KBM-7 (cell line): ENCODE data around the gene FAM180B.

Experiments
- DNase-seq: peaks from one replicate; pipeline ENCODE4 v3.0.0-alpha.2; 2015
- in situ Hi-C: fragments of 300-500 bp; cut with MboI; formaldehyde crosslinking; loops from 2 replicates; pipeline ENCODE4 v1.14.3; 2020; ENCODE audit warnings: low sequenced_read_pairs, low pct_unique_long_range_greater_than_20kb, mixed read lengths

Gene FAM180B

GRCh38 chr11:47591764-47592163, 5.3 kb downstream of the FAM180B start:
- DNase-seq = peak; percentile 99
- in situ Hi-C loops = no loop called here

- in situ Hi-C loops = no loop called here
- no peak for DNase-seq
Observed at GRCh38 chr11:47592251-47592650, 5.8 kb downstream of the FAM180B start.

- in situ Hi-C loops = no loop called here
- no peak for DNase-seq
Observed at GRCh38 chr11:47592970-47593369, 6.5 kb downstream of the FAM180B start.

GRCh38 chr11:47593492-47593933, 7.0 kb downstream of the FAM180B start:
- DNase-seq = no peak
- in situ Hi-C loops = no loop called here

GRCh38 chr11:47593934-47594855, 7.7 kb downstream of the FAM180B start, which contains the start of gene C1QTNF4:
Gene C1QTNF4 (minus strand): TSS chr11:47594411. CDS start chr11:47590810, 3,601 bp downstream.
- DNase-seq = no peak
- in situ Hi-C loops = no loop called here

GRCh38 chr11:47595029-47595428, 8.6 kb downstream of the FAM180B start:
- in situ Hi-C loops = no loop called here
- no peak for DNase-seq

- no peak for DNase-seq
- in situ Hi-C loops = no loop called here
Observed at GRCh38 chr11:47595967-47596366, 9.5 kb downstream of the FAM180B start.

- in situ Hi-C loops = no loop called here
- DNase-seq = no peak
Observed at GRCh38 chr11:47599902-47600301, 13.4 kb downstream of the FAM180B start.

- in situ Hi-C loops = no loop called here
- no peak for DNase-seq
Observed at GRCh38 chr11:47603295-47603694, 16.8 kb downstream of the FAM180B start.

- no peak for DNase-seq
- in situ Hi-C loops = no loop called here
Observed at GRCh38 chr11:47605921-47606320, 19.4 kb downstream of the FAM180B start.

- no peak for DNase-seq
- in situ Hi-C loops = no loop called here
Observed at GRCh38 chr11:47606731-47607130, 20.3 kb downstream of the FAM180B start.

- in situ Hi-C loops = no loop called here
- DNase-seq = no peak
Observed at GRCh38 chr11:47607380-47607779, 20.9 kb downstream of the FAM180B start.

GRCh38 chr11:47609675-47610074, 23.2 kb downstream of the FAM180B start:
- DNase-seq = no peak
- in situ Hi-C loops = loop anchor here (10.0 kb wide), 1 partner anchor 55 kb away; the partner anchor contains the start of gene CELF1

- in situ Hi-C loops = loop anchor here (10.0 kb wide), 1 partner anchor 57 kb away; the partner anchor contains the start of gene CELF1
- DNase-seq = peak; percentile 85
Observed at GRCh38 chr11:47611348-47611794, 24.9 kb downstream of the FAM180B start.

- DNase-seq = no peak
- in situ Hi-C loops = loop anchor here (10.0 kb wide), 1 partner anchor 60 kb away; the partner anchor contains the start of gene CELF1
Observed at GRCh38 chr11:47615249-47615648, 28.8 kb downstream of the FAM180B start.

- peak; percentile 85 for DNase-seq
- in situ Hi-C loops = loop anchor here (10.0 kb wide), 1 partner anchor 62 kb away; the partner anchor contains the start of gene CELF1
Observed at GRCh38 chr11:47616726-47617416, 30.4 kb downstream of the FAM180B start.

- DNase-seq = no peak
- in situ Hi-C loops = loop anchor here (10.0 kb wide), 1 partner anchor 63 kb away; the partner anchor contains the start of gene CELF1
Observed at GRCh38 chr11:47617417-47617809, 30.9 kb downstream of the FAM180B start.

GRCh38 chr11:47620836-47621378, 34.4 kb downstream of the FAM180B start:
- in situ Hi-C loops = no loop called here
- DNase-seq = no peak

GRCh38 chr11:47626234-47626633, 39.8 kb downstream of the FAM180B start:
- in situ Hi-C loops = loop anchor here (25.0 kb wide), 1 partner anchor 211 kb away; the partner anchor contains the start of gene NUP160
- DNase-seq = no peak
